ENCODE data around the gene ZIC2. TPM values are rescaled to one million over a fixed set of nuclear protein-coding genes. Genes with fewer than 3 reads are reported as not detected.
A peak's percentile ranks its signal among the peaks of the same experiment; 100 is the strongest.

The ZIC2 gene
- total RNA-seq, 1 donor: not detected

- TF ChIP-seq, protein P1, sequence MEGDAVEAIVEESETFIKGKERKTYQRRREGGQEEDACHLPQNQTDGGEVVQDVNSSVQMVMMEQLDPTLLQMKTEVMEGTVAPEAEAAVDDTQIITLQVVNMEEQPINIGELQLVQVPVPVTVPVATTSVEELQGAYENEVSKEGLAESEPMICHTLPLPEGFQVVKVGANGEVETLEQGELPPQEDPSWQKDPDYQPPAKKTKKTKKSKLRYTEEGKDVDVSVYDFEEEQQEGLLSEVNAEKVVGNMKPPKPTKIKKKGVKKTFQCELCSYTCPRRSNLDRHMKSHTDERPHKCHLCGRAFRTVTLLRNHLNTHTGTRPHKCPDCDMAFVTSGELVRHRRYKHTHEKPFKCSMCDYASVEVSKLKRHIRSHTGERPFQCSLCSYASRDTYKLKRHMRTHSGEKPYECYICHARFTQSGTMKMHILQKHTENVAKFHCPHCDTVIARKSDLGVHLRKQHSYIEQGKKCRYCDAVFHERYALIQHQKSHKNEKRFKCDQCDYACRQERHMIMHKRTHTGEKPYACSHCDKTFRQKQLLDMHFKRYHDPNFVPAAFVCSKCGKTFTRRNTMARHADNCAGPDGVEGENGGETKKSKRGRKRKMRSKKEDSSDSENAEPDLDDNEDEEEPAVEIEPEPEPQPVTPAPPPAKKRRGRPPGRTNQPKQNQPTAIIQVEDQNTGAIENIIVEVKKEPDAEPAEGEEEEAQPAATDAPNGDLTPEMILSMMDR (IDR thresholded peaks at IDR 0.05; ENCODE audit: extremely low read depth, low read depth, low read length): no peak
- H3K4me2 ChIP-seq (ENCODE audit: insufficient read depth, low read length): no peak overlapping the region
- no peaks in the 10 kb centered on the region for H3K36me3 ChIP-seq (ENCODE audit: insufficient read depth, low read length)
- H3K79me2 ChIP-seq (ENCODE audit: insufficient read depth, low read length): no peaks in the 10 kb centered on the region
- no peaks in the 10 kb centered on the region for H3K4me1 ChIP-seq (ENCODE audit: insufficient read depth, low read length)
- no peak overlapping the region for H3K27ac ChIP-seq (ENCODE audit: low read depth, low read length)
- no peak overlapping the region for H3K4me3 ChIP-seq (ENCODE audit: insufficient read depth, low read length)
- H3K9me3 ChIP-seq (ENCODE audit: low read depth, low read length): peaks cover 2% of the 10 kb centered on the region
- DNase-seq (ENCODE audit: insufficient read length, low spot score, missing footprints): peak; percentile 61
- peaks cover 88% of the 10 kb centered on the region for H3K27me3 ChIP-seq (ENCODE audit: insufficient read depth, low read length)
- no peak overlapping the region for H2AFZ ChIP-seq (ENCODE audit: low read length)
- peaks cover 4% of the 10 kb centered on the region for H4K20me1 ChIP-seq (ENCODE audit: insufficient read depth, low read length)
These were observed 14.2 kb downstream of the ZIC2 start for GRCh38 chr13:99995589-99996380.

- TF ChIP-seq, protein P1 (IDR thresholded peaks at IDR 0.05; ENCODE audit: extremely low read depth, low read depth, low read length): no peak
- Histone ChIP-seq H3K4me3 (ENCODE audit: insufficient read depth, low read length) (no peak overlapping the region), H2AFZ (ENCODE audit: low read length) (no peak overlapping the region), H3K4me2 (ENCODE audit: insufficient read depth, low read length) (no peak overlapping the region), H3K9me3 (ENCODE audit: low read depth, low read length) (peaks cover 2% of the 10 kb centered on the region), H3K27ac (ENCODE audit: low read depth, low read length) (no peak overlapping the region), H3K4me1 (ENCODE audit: insufficient read depth, low read length) (no peaks in the 10 kb centered on the region), H3K36me3 (ENCODE audit: insufficient read depth, low read length) (no peaks in the 10 kb centered on the region), H3K79me2 (ENCODE audit: insufficient read depth, low read length) (no peaks in the 10 kb centered on the region), H3K27me3 (ENCODE audit: insufficient read depth, low read length) (peaks cover 83% of the 10 kb centered on the region), H4K20me1 (ENCODE audit: insufficient read depth, low read length) (peaks cover 4% of the 10 kb centered on the region)
- peak; percentile 46 for DNase-seq (ENCODE audit: insufficient read length, low spot score, missing footprints)
These were observed 14.9 kb downstream of the ZIC2 start for GRCh38 chr13:99996381-99996973.

DNA sequence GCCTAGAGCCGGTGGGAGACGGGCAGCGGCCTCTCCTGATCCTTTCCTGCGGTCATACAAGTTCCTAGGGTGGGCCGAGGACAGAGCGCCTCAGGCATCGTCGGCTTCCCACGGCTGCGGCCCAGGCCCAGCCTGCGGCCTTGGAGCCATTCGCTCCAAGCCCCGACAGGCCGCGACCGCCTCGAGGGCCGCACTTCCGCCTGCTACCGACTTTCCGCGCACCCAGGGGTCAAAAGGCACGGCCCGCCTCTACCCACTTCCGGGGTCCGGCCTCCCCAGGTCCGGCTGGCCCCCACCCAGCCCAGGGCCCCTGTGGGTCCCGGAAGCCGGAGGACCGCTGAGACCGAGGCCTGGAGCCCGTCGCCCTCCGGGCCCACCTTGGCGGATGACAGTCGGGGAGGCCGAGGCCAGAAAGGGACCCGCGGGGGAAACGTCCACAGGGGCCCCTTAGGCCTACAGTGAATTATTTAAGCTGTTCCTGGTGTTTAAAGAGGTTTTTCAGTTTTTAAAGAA is 16.2 kb downstream of the ZIC2 start:
- TF ChIP-seq, protein P1 (IDR thresholded peaks at IDR 0.05; ENCODE audit: extremely low read depth, low read depth, low read length): no peak
- DNase-seq (ENCODE audit: insufficient read length, low spot score, missing footprints): peak; percentile 23
- peaks cover 72% of the 10 kb centered on the region for H3K27me3 ChIP-seq (ENCODE audit: insufficient read depth, low read length)

DNA sequence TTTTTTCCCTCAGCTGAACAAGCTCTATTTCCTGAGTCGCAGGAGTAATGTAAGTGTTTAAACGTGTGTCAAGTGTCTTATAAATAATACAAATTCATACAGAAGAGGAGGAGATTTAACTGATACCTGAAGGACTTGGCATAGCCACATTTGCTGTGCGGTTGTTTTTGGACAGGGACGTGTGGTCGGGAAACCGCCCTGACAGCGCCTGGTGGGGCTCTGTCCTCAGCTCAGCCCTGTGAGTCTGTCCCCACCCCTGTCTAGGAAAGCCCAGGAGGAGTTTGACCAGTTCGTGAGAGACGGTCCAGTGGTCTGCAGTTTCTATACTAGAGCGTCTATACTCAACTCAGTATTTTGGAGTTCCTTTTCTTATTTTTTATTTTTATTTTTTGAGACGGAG is 16.7 kb downstream of the ZIC2 start:
- Histone ChIP-seq H3K4me2 (ENCODE audit: insufficient read depth, low read length) (no peak overlapping the region), H3K79me2 (ENCODE audit: insufficient read depth, low read length) (no peaks in the 10 kb centered on the region), H3K27ac (ENCODE audit: low read depth, low read length) (no peak overlapping the region), H3K4me1 (ENCODE audit: insufficient read depth, low read length) (no peaks in the 10 kb centered on the region), H3K4me3 (ENCODE audit: insufficient read depth, low read length) (no peak overlapping the region), H2AFZ (ENCODE audit: low read length) (no peak overlapping the region), H4K20me1 (ENCODE audit: insufficient read depth, low read length) (peaks cover 4% of the 10 kb centered on the region), H3K36me3 (ENCODE audit: insufficient read depth, low read length) (no peaks in the 10 kb centered on the region), H3K27me3 (ENCODE audit: insufficient read depth, low read length) (peaks cover 67% of the 10 kb centered on the region), H3K9me3 (ENCODE audit: low read depth, low read length) (peaks cover 2% of the 10 kb centered on the region)
- DNase-seq (ENCODE audit: insufficient read length, low spot score, missing footprints): peak; percentile 81
- TF ChIP-seq, protein P1 (IDR thresholded peaks at IDR 0.05; ENCODE audit: extremely low read depth, low read depth, low read length): no peak

More for the DNA sequence above, 16.2 kb downstream of the ZIC2 start:
- Histone ChIP-seq H3K4me3 (ENCODE audit: insufficient read depth, low read length) (no peak overlapping the region), H2AFZ (ENCODE audit: low read length) (no peak overlapping the region), H3K4me2 (ENCODE audit: insufficient read depth, low read length) (no peak overlapping the region), H4K20me1 (ENCODE audit: insufficient read depth, low read length) (peaks cover 4% of the 10 kb centered on the region), H3K9me3 (ENCODE audit: low read depth, low read length) (peaks cover 2% of the 10 kb centered on the region), H3K27ac (ENCODE audit: low read depth, low read length) (no peak overlapping the region), H3K36me3 (ENCODE audit: insufficient read depth, low read length) (no peaks in the 10 kb centered on the region), H3K4me1 (ENCODE audit: insufficient read depth, low read length) (no peaks in the 10 kb centered on the region), H3K79me2 (ENCODE audit: insufficient read depth, low read length) (no peaks in the 10 kb centered on the region)

Measured in osteoblast (primary cell).